Gastroesophageal sphincter (tissue), 4 donors: ENCODE measurements around the gene APOBEC3C. TPM values are rescaled to one million over a fixed set of nuclear protein-coding genes. Genes with fewer than 3 reads are reported as not detected.
A peak's percentile ranks its signal among the peaks of the same experiment; 100 is the strongest.

Source experiments
- ATAC-seq: fragments of 150-250 bp; one replicate; pipeline ENCODE4 v1.9.1; 2016; ENCODE audit warnings: mild to moderate bottlenecking, moderate library complexity
- H3K27ac ChIP-seq, 4 donors: fragments of 200-600 bp; sonication (generic) in 3 of 4; 1 replicate in 3 of 4; 2 replicates in 1 of 4; pipeline ENCODE4 v1.5.1; 2016 to 2019
- H3K27me3 ChIP-seq: fragments of 200-600 bp; sonication (generic); one replicate; pipeline ENCODE4 v1.5.1; 2019
- H3K36me3 ChIP-seq, 2 donors: fragments of 200-600 bp; sonication (generic); one replicate each; pipeline ENCODE4 v1.5.1; 2019; ENCODE audit warnings: control low read depth in 1 of 2
- H3K4me1 ChIP-seq, 3 donors: fragments of 200-600 bp; sonication (generic); 1 replicate in 2 of 3; 2 replicates in 1 of 3; pipeline ENCODE4 v1.5.1; 2016 to 2019; ENCODE audit warnings: control low read depth in 2 of 3
- H3K4me3 ChIP-seq, 2 donors: fragments of 200-600 bp; sonication (generic); one replicate each; pipeline ENCODE4 v1.5.1; 2019; ENCODE audit warnings: mild to moderate bottlenecking in 1 of 2, moderate library complexity in 1 of 2
- H3K9me3 ChIP-seq, 3 donors: fragments of 200-600 bp; sonication (generic); one replicate each; pipeline ENCODE4 v1.5.1; 2017 to 2019; ENCODE audit warnings: control low read depth in 2 of 3
- EP300 ChIP-seq: sonication (generic); formaldehyde crosslinking; IDR thresholded peaks from one replicate; pipeline ENCODE4 v1.6.1; 2017; ENCODE audit warnings: antibody characterized with exemption, mild to moderate bottlenecking
- POLR2A ChIP-seq, 2 donors: fragments of 450-650 bp; IDR thresholded peaks; one replicate each; pipeline ENCODE4 v1.6.1; 2017; ENCODE audit warnings: antibody characterized with exemption in 2 of 2, mild to moderate bottlenecking in 2 of 2, moderate library complexity in 1 of 2
- POLR2AphosphoS5 ChIP-seq: sonication (generic); formaldehyde crosslinking; IDR thresholded peaks from one replicate; pipeline ENCODE4 v1.6.1; 2017; ENCODE audit warnings: antibody characterized with exemption
- WGBS, 2 donors: methylation state at CpG; one replicate each; pipeline ENCODE4 v1.1.5; 2018; ENCODE audit warnings: low coverage in 1 of 2; 5-methylcytosine and 5-hydroxymethylcytosine counted together
- total RNA-seq, 4 donors: library from RNA; depleted of rRNA; stranded (reverse); fragments of >200 nt; gene quantifications; one replicate each; pipeline ENCODE4 v1.1.0, GENCODE V29; 2016
- TF ChIP-seq, protein P1 (sequence below), 4 experiments: fragments of 200-600 bp in 2 of 4; fragments of 450-650 bp in 2 of 4; sonication (generic) in 1 of 4; IDR thresholded peaks; one replicate each; pipeline ENCODE4 v1.5.1; 2017 to 2019; ENCODE audit warnings: antibody characterized with exemption in 4 of 4, mild to moderate bottlenecking in 2 of 4, moderate library complexity in 2 of 4

The APOBEC3C gene
- 10 to 100 TPM in 3 of 4 donors, 1 to 10 TPM in 1; 7.9 to 14.0 (median 11.8) TPM for total RNA-seq

DNA sequence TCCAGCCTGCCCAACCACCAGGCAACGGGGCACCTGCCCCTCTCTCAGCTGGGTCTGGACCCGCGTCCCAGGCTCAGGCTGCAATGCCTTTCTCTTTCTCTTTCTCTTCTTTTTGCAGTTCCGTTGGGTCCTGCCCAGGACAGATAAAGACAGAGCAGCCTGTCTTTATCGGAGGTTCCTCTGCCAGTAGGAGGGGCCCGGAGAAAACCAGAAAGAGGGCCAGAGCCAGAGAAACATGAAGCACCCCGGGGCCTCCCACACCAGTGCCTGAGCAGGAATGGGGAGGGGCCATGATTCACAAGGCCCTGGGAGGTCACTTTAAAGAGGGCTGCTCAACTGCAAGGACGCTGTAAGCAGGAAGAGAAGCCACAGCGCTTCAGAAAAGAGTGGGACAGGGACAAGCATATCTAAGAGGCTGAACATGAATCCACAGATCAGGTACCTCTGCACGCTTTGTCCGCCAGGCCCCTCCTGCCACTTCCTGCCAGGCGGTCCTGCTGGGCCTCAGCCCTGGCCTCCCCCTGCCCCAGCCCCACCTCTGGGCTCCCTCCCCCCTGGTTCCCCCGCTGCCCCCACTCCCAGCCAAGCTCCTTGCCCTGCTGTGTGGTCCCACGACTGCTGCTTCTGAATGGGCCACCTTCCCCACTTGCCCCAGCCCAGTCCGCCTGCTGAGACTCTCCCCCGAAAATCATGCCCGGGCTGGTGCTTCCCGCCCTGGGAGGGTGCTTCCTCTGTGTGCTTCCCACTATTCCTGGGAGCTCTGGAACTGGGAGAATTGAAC is at the start of gene APOBEC3C:
Gene APOBEC3C (plus strand): TSS at position 316 of the 781 bp plus-strand sequence. CDS start 106 bp downstream, at position 422.
- Histone ChIP-seq H3K9me3 (no peaks in the 10 kb centered on the region), H3K4me1 (peaks cover 0 to 21% (median 9%) of the 10 kb centered on the region in 3 donors), H3K36me3 (peaks cover 0 to 12% of the 10 kb centered on the region in 2 donors), H3K27ac (peak within 1 kb of the TSS; percentile 70 to 87 (median 80)), H3K27me3 (no peaks in the 10 kb centered on the region), H3K4me3 (peak within 1 kb of the TSS; percentile 39 to 58)
- TF ChIP-seq, protein P1, sequence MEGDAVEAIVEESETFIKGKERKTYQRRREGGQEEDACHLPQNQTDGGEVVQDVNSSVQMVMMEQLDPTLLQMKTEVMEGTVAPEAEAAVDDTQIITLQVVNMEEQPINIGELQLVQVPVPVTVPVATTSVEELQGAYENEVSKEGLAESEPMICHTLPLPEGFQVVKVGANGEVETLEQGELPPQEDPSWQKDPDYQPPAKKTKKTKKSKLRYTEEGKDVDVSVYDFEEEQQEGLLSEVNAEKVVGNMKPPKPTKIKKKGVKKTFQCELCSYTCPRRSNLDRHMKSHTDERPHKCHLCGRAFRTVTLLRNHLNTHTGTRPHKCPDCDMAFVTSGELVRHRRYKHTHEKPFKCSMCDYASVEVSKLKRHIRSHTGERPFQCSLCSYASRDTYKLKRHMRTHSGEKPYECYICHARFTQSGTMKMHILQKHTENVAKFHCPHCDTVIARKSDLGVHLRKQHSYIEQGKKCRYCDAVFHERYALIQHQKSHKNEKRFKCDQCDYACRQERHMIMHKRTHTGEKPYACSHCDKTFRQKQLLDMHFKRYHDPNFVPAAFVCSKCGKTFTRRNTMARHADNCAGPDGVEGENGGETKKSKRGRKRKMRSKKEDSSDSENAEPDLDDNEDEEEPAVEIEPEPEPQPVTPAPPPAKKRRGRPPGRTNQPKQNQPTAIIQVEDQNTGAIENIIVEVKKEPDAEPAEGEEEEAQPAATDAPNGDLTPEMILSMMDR (IDR thresholded peaks at IDR 0.05) = peak in 1 of 4 experiments; percentile 7
- TF ChIP-seq POLR2A (IDR thresholded peaks at IDR 0.05) = no peak
- TF ChIP-seq POLR2AphosphoS5 = peak; percentile 34
- WGBS, 2 donors = 0% methylated on average over 3 to 8 of the region's 18 CpGs
- ATAC-seq = peak; percentile 96

DNA sequence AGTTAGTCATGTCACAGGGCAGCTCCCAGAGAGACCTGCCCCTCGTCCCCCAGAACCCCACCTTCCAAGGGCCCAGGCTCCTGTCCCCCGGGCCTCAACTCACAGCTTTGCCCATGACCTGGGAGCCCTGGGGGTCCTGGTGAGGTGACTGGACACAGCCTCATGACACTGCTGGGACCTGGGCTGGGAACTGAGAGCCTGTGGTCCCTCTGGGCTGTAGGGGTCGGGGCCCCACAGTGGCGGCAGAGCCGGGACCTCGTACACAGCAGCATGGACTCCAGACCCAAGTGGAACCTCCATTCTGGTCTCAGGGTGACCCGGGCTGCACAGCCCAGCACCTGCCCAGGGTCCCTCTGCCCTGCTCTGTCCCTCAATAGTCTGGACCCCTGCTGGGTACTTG is 49.8 kb upstream of the APOBEC3C start:
- WGBS, 2 donors = no CpG with 5 or more reads among the region's 7 CpGs
- H3K27ac ChIP-seq = no peak overlapping the region
- no peak for TF ChIP-seq EP300
- TF ChIP-seq POLR2AphosphoS5 = no peak
- TF ChIP-seq, protein P1 (IDR thresholded peaks at IDR 0.05) = no peak
- no peak for TF ChIP-seq POLR2A (IDR thresholded peaks at IDR 0.05)

DNA sequence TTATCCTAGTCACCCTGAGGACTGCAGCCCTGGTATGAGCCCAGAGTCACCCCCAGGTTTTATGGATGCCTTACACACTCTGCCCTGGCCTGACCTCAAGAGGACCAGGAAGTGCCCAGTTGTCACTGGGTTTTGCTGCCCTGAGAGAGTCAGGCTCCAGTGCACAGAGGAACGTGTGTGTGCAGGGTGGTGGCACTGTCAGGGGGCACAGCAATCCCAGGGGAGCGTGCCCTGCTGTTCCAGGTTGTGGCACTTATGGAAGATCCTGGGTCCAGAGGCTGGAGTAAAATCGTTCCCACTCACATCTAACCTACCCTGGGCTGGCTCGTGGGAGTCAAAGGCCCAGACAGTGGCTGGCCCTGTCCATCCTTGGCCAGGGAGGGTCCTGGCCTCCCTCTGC is 49.1 kb upstream of the APOBEC3C start:
- 75% methylated on average over 2 of the region's 4 CpGs; no CpG with 5 or more reads in 1 of the 2 donors for WGBS, 2 donors
- H3K27me3 ChIP-seq = no peaks in the 10 kb centered on the region
- no peak for ATAC-seq
- H3K36me3 ChIP-seq = no peaks in the 10 kb centered on the region
- no peaks in the 10 kb centered on the region for H3K9me3 ChIP-seq
- H3K27ac ChIP-seq = no peak overlapping the region
- no peaks in the 10 kb centered on the region for H3K4me1 ChIP-seq
- TF ChIP-seq EP300 = no peak
- TF ChIP-seq POLR2AphosphoS5 = no peak
- TF ChIP-seq, protein P1 (IDR thresholded peaks at IDR 0.05) = no peak
- no peak for TF ChIP-seq POLR2A (IDR thresholded peaks at IDR 0.05)
- no peak overlapping the region for H3K4me3 ChIP-seq

More for the DNA sequence above, 49.8 kb upstream of the APOBEC3C start:
- no peak for ATAC-seq
- no peaks in the 10 kb centered on the region for H3K9me3 ChIP-seq
- H3K36me3 ChIP-seq = no peaks in the 10 kb centered on the region
- H3K27me3 ChIP-seq = no peaks in the 10 kb centered on the region
- no peaks in the 10 kb centered on the region for H3K4me1 ChIP-seq
- no peak overlapping the region for H3K4me3 ChIP-seq

DNA sequence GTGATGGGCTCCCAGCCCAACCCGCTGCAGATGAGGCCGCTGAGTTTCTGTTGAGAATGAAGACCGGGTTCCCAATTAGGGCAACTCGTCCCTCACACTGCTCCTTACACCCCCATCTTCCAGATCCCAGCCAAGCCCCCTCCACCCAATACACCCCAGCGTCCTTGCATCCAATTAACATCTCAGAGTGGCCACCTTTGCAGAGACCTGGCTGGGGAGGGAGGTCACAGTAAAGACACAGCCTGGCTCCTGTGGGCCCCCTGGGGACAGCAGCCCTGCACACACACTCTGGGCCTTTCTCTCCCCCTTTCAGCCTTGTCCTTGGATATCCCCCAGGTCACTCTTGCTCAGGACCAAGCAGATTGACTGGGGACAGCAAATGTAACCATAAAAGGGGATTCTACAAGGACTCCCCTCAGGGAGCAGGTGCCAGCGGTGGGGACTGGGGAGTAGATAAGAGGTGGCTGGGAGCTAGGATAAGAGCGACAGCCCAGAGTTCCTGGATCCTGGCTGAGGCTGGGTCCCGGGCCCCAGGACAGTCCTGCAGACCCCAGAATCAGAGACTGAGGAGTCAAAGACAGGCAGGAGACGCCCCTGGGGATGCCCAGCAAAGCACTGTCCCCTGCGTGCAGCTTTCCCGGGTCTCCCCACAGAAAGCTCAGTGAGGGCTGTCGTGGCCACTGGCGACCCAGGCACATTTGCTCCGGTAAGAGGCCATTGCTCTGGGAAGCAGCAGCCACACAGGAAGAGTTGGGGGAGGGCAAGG is 48.3 kb upstream of the APOBEC3C start:
- H3K4me3 ChIP-seq = no peak overlapping the region
- H3K4me1 ChIP-seq = no peaks in the 10 kb centered on the region
- H3K9me3 ChIP-seq = no peaks in the 10 kb centered on the region
- WGBS, 2 donors = 91% methylated on average over 6 of the region's 14 CpGs; no CpG with 5 or more reads in 1 of the 2 donors
- ATAC-seq = no peak
- no peaks in the 10 kb centered on the region for H3K36me3 ChIP-seq
- H3K27me3 ChIP-seq = no peaks in the 10 kb centered on the region
- TF ChIP-seq, protein P1 (IDR thresholded peaks at IDR 0.05) = no peak
- TF ChIP-seq POLR2A (IDR thresholded peaks at IDR 0.05) = no peak
- TF ChIP-seq EP300 = no peak
- no peak for TF ChIP-seq POLR2AphosphoS5
- H3K27ac ChIP-seq = no peak overlapping the region
